DMS 273 (cell line): ENCODE measurements around the gene SF3B4.
"Not testable (repeated sequence)": the region's sequence is repeated elsewhere in the genome, so short reads cannot be mapped to it uniquely, and the experiment has no call there.

Experiments used
- DNase-seq: peaks from one replicate; lab custom pipeline; 2025; ENCODE audit not compliant: unreplicated experiment; lab: John Stamatoyannopoulos, UW

Gene SF3B4, protein sequence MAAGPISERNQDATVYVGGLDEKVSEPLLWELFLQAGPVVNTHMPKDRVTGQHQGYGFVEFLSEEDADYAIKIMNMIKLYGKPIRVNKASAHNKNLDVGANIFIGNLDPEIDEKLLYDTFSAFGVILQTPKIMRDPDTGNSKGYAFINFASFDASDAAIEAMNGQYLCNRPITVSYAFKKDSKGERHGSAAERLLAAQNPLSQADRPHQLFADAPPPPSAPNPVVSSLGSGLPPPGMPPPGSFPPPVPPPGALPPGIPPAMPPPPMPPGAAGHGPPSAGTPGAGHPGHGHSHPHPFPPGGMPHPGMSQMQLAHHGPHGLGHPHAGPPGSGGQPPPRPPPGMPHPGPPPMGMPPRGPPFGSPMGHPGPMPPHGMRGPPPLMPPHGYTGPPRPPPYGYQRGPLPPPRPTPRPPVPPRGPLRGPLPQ

DNA sequence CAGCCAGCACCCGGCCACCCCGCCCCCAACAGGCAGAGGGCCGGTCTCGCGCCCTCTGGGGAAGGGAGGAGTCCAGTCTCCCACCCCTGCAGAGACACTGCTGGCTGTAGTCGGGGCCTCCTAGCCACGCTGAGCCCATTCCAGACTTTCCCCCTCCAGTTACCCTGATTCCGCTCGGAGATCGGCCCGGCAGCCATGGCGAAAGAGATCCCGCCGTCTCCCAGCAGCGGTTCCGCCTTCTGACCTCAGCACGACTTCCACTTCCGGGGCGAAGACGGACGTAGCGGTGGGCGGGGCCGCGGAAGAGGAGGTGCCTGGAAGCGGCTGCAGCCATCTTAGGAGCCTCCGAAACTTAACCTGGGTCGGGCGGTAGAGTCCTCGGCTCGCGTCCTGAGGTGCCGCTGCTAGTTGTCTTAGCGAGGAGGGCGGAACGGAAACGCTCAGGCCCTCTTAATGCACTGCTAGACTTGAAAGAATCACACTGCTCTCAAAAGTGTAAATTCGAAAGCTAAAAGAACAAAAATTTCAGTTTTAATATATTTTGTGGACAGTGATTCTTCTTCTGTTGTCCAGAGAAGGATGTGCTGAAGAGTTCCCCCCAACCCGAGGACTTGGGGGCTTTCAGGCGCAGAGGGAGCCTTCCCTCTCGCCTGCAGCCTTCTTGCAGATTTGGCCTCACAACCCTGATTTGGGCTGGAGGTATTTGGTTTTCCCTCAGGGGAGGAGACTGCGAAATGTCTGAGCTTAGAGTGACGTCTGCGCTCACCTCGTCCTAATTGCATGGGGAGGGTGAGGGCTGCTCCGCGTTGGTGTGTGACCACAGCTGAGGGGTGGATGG is at the start of gene SF3B4:
SF3B4 (minus strand) TSS at position 241 of the 838 bp plus-strand sequence; CDS start at position 197, 44 bp downstream.
- peak; percentile 98 for DNase-seq

DNA sequence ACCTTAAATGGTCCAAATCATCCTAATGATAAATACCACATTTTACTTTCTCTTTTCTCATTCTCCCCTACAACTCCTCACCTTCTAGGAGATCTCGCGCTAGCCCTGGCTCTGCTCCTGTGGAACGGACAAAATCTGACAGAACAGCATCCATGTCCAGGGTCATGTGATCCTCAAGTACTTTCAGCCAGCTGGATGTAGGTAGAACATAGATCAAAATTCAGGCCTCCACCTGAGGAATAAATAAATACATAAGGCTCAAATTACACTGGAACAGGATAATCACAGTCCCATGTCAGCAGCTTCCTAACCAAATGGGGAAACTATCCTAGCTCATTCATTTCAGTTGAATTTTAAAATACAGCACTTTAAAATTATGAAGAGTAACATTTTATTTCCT is 49.7 kb upstream of the SF3B4 start:
- DNase-seq, result no peak

DNA sequence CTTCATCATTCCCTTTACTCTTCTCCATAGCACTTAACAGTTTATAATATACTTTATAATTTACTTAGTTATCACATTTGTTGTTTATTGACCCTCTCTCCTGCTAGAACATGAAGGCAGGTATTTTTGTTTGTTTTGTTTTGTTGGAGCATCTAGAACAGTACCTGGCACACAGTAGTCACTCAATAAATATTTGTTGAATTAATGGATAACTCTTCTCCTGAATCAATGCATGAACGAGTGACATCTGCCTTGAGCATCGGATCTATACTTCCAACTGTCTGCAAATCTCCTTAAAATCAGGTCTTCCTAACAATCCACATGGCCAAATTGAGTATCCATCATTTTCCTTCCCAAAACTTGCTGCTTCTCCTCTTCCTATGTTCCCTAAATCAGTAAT is 44.9 kb upstream of the SF3B4 start:
- no peak for DNase-seq

DNA sequence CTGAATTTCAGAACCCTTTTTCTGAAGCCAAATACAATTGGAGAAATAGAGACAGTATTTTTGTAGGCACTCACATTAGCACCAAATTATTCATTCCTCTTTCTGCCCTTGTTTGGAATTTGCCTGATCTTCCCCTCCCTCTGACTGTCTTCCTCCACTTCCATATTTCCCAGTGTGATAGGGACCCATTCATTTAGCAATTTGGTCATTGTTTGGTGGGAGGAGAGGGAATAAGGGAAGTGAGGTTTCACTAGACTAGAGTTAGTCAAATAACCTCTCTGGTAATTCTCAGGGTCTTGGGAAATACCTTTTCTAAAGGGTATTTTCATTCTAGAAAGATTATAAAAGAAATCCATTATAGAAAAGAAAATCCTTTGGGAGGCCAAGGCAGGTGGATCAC is 40.0 kb upstream of the SF3B4 start:
- no peak for DNase-seq

DNA sequence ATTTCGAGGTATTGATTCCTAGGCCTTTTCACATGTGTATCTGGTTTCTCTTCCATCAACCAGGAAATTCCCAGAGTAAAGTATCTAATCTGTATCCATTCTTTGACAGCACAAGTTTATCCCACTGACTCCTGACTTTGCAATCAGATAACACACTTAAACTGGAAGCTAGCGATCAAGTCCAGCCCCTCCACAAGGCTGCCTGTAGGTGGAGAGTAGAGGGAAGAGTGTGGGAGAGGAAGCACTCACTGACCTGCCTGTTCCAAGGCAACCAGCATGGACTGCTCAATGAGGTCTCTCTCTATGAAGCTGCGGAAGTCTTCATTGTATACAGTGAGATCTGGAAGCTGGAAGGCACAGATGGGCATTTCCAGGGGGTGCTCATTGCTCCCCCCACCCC is 39.4 kb upstream of the SF3B4 start:
- no peak for DNase-seq

DNA sequence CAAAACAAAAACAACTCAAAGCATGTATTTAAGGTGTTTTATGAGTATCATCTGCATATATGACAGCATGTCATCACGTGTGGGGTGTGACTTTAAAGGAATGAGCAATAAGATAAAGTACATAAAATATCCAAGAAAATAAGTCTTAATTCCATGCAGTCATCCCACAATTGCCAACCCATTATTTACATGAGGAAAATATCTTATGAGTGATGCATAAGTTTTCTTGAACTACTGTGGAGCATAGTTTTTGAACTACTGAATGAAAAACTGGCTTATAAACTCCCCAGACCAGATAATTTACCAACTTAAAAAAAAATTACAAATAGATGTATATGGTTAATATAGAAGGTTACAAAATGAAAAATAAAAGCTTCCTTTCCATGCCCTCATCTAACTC is 38.8 kb upstream of the SF3B4 start:
- no peak for DNase-seq

DNA sequence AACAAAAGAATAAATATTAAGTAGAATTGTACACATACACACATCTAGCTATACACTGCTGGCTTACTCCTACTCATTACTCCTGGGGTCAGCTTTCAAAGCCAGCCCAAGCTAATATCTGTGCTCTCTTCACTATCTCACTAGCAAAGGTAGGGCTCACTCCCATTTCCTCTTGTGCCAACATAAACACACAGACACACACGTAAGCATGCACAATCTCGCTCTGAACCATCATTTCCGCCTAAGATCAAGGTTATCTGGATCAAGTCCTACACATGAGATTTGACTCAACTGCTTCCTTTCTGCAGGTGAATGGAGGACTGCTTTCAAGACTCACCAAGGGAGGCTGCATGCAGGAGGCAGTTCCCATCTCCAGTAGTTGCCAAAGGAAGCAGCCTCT is 37.8 kb upstream of the SF3B4 start:
- DNase-seq, result no peak

DNA sequence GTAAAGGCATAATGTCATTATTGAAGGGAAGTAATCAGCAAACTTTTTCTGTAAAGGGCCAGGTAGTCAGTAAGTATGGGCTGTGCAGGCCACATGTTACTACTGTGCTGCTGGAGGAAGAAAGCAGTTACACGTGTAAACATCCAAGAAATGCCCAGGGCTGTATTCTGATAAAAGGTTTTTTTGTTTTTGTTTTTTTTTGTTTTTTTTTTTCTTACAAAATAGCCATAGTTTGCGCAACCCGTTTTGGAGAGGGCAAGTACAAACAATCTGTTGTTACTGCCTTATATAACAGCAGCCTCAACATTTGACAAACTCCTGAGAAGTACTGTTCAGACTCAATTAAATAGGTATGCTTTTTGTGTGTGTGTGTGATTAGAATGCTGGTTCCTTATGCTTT is 35.8 kb upstream of the SF3B4 start:
- no peak for DNase-seq

DNA sequence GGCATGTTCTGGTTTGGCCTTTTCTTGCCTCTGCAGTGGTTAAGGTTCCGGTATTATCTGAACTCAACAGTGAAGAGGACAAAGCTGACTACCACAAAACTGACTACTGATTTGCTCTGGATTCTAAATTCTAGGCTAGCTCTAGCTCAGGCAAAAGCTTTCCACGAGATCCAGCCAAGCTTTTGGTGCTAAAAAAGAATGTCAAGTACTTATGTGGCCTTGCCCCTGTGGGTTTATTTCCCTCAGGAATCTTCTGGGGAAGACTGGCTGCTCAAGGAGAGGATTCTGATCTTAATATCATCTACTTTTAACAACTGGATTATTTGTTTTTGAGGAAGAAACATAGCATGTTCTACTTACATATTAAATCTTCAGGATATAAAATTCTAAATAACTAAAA is 35.1 kb upstream of the SF3B4 start:
- no peak for DNase-seq

DNA sequence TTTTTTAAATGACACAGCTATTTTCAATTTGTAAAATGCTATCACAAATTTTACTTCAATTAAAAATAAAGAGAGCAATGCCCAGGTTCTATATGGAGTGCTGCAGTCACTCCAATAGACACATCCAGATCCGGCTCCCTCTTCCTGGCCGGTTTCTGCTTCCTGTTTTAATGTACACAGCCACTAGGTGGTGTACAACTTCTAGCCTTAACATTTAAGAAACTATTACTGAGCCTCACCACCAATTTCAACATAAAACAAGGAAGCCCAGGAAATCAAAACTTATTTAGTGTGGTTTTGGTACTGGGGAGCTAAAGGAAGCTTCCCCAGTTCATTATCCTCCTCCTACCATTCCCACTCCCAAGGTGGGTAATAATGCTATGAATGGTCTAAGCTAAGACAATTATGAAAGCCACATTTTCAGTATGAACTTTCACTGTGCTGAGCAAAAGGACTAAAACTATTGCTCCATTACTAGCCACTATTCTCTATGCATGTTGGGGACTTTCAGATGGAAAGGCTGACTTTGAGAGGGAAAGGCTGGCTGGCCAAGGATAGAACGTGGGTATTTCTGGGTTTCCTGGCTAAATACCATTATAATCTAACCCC is 34.5 kb upstream of the SF3B4 start:
- peak; percentile 83 for DNase-seq

DNA sequence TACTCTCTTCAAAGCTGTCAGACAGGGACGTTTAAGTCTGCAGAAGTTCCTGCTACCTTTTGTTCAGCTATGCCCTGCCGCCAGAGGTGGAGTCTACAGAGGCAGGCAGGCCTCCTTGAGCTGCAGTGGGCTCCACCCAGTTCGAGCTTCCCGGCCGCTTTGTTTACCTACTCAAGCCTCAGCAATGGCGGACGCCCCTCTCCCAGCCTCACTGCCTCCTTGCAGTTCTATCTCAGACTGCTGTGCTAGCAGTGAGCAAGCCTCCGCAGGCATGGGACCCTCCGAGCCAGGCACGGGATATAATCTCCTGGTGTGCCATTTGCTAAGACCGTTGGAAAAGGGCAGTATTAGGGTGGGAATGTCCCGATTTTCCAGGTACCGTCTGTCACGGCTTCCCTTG is 29.9 kb upstream of the SF3B4 start:
- DNase-seq, result not testable (repeated sequence)

DNA sequence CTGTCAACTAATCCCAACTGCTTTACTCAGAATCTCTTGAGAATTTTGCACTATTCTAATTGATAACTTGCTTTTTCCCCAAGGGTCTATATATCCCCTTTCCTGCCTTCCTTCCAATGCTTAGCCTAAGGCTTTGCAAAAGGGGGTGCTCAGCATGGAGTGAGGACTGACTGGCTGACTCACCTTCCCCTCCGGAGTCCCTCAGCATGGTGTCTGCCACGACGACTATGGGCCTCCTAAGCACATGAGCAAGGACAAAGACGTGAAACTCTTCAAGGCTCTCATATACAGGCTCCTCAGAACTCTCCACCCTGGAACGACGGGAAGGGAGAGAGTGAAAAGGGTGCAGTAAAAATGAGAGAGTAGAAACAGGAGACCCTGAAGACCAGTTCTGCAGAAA is 22.3 kb upstream of the SF3B4 start:
- DNase-seq, result no peak

DNA sequence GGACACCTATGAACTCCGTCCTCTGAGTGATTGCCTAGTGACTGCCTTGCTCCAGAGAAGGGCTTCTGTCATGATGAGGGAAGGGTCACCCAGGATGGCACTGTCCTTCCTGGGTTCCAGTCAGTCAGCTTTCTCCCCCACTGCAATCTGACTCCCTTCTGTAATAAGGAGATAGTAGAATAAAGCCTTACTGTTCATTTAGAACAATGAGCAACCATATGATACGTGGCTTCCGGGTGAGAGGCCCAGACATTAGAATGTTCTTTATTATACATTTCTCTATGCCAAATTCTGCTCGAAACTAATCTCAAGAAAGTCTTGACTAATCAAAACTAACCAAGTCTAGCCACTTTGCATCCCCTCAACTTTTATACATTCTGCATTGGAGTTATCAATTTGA is 17.6 kb upstream of the SF3B4 start:
- DNase-seq, result no peak

DNA sequence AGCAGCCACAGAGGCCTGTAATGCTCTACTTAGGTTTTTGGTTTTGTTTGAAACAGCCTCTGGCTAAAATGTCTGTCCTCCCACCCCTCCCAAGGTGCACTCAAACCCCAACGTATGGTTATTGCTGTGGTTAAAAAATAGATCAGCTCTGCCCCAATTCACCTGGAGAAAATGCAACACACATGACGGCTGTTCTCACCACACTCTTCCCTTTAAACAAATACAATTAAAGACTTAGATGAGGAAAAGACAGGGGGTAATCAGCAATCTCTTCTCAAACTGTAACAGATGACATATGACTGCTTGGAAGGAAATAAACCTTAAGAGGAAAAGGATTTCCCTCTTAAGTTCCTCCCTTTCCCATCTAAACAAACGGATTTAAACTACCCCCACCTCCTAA is 15.3 kb upstream of the SF3B4 start:
- DNase-seq, result no peak

DNA sequence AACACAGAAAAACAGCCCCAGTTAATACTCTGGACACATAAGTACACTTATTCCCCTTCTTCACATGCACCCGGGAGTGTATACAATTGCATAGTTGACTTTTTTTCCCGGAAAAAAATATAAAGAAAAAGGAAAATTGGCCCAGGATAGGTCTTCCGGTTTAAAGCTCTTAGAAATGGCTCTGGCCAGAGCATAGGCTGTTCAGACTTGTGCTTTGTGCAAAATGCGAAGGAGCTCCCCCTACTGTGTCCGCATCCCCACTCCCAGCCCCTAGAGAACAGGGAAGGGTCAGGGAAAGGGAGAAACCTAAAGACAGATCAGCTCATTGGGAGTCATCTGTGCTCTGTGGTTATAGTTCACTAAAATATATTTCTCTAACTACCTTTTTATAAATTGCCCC is 14.6 kb upstream of the SF3B4 start:
- DNase-seq, result peak; percentile 58

DNA sequence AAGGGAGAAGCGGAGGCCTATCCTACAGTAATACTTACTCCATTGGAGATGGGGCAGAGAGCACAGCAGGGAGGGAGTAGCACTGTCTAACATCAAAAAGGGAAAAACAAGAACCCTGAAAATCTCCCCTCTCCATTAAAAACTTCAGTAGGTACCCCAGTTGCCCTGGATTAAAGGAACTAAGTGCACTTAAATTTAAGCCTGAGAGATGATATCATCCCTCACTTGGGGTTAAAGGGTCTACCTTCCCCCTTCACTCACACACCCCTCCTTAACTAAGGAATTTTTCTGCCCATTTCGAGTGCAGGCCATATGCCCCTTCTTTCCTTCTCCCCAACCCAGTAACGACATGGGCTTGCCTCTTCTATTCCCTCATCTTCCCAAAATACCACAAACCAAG is 12.8 kb upstream of the SF3B4 start:
- DNase-seq, result no peak

DNA sequence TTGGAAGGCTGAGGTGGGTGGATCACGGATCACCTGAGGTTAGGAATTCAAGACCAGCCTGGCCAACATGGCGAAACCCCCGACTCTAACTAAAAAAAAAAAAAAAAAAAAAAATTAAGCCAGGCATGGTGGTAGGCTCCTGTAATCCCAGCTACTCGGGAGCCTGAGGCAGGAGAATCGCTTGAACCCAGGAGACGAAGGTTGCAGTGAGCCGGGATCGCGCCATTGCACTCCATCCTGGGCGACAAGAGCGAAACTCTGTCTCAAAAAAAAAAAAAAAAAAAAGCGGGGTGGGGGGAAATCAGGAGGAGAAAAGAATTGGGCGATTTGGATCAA is 11.0 kb upstream of the SF3B4 start:
- DNase-seq, result not testable (repeated sequence)

DNA sequence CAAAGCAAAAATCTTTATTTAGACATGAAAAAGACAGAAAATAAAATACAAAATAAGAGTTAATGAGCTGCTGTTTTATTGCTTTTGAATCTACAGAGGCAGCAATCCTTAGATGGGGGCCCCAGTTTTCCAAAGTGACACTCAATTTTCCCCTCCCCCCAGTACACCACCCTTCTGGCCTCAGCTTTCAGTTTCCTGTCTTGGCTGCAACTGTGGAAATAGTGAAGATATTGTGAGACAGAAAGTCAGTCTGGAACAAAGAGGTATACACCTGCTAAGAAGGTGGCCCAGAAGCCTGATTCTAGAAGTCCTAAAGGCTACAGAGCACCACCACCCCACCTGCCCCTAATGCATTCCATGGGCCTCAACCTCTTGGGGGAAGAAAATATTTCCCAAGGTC is 10.2 kb upstream of the SF3B4 start:
- no peak for DNase-seq

DNA sequence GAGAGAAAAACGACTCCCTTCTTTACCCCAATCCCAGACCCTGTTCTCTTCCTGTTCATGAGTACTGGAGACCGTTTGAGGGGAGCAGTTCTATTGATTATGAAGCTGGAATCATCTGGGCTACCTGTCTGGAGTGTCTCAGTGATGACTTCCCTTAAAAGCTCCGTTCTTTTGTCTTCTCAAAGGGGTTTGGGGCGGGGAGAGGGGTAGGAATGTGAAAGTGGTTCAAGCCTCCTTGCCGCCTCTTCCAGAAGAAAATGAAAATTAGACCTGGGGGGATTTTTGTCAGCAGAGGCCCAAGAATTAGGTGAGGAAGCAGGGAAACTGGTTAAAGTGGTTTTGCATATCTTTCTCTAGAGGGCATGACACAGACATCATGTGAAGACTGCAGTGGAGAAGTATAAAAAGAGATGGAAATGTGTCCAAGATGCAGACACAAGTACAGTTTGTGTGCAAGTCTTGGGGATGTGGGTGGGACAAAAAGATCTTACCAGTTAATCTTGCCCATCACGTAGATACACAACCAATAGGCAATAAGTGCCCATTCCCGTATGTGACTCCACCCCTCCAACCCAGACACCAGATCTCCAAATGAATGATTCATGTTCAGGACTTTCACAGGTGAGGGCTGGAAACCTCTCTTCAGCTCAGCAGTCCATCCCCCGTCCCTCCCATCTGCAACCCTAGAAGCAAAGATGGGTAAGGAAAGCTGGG is 9.5 kb upstream of the SF3B4 start:
- DNase-seq, result peak; percentile 35

DNA sequence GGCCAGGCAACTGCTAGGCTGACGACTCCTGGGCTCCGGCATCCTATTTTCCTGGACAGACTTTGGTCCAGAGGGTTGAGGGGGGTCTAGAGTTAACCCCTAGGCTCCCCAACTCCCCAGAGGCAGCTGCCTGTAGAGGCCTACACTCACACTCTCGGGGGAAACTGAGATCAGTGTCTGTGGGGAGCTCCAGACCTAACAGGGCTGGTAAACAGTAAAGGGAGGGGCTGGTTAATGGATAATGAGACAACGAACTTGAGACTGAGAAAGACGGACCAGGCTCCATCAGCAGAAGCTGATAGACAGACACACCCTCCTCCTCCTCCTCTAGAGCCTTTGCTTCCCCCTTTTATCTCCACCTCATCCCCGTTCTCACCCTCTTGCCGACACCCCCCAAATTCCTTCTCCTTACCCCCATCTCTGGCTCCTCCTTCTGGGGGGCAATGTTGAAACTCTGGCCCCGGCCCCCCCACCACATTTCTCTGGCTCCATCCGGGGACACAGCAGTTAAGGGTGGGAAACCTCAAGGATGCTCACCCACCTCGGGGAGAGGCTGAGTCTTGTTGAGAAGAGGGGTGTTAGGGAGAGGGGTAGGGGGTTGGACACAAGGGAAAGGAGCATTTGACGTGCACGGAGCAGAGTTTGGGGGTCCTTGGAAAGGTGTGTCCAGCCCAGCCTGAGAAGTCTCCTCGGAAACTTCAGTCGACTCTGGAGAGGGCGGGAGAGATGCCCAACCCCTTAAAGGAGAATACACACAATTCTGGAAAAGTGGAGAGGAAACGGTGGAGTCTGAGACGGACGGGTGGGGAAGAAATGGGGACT is 8.8 kb upstream of the SF3B4 start, which contains the start of gene MTMR11:
MTMR11 (minus strand) TSS at position 710 of the 822 bp plus-strand sequence; CDS start at position 478, 232 bp downstream.
- DNase-seq, result peak; percentile 29
